Measurements from ENCODE around the gene MZB1.

The MZB1 gene, protein sequence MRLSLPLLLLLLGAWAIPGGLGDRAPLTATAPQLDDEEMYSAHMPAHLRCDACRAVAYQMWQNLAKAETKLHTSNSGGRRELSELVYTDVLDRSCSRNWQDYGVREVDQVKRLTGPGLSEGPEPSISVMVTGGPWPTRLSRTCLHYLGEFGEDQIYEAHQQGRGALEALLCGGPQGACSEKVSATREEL

DNA sequence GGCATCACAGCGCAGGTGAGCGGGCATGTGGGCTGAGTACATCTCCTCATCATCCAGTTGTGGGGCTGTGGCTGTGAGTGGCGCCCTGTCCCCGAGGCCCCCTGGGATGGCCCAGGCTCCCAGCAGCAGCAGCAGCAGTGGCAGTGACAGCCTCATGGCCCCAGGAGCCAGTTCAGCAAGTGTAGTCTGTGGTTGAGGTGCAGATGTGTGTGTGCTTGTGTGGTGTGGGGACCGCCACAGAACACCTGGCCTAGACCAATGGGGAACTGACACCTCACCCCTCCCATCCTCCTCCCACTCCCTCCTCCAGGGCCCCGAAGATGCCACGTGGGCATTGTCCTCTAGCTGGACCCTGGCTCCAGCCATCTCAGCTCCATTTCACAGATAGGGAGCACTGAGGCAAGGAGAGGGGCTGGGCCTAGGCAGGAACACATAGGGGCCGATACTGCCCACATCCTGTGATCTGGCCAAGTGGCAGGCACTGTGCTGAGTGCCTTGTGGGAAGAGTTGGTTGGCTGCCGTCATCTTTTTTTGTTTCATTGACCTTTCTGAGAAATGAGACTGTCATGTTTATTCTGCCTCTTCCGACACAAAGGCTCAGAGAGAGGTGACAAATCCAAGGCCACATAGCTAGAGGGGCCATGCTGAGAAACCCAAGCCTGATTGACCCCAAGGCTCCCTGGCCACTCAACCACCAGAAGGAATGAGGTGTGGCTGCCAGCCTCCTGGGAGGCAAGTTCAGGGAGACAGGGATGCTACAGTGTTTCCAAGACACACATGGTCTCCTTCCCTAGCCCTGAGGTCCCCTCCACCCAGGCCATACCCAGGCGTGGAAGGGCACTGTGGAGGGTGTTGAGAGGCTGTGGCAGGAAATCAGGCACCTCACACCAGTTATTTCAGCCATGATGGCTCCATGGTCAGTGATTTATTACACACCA lies at the start of gene MZB1:
MZB1 (minus strand) TSS at position 213 of the 938 bp plus-strand sequence; CDS start at position 156, 57 bp downstream.
- DNase-seq (ENCODE audit: low read depth) = peak; percentile 24

DNA sequence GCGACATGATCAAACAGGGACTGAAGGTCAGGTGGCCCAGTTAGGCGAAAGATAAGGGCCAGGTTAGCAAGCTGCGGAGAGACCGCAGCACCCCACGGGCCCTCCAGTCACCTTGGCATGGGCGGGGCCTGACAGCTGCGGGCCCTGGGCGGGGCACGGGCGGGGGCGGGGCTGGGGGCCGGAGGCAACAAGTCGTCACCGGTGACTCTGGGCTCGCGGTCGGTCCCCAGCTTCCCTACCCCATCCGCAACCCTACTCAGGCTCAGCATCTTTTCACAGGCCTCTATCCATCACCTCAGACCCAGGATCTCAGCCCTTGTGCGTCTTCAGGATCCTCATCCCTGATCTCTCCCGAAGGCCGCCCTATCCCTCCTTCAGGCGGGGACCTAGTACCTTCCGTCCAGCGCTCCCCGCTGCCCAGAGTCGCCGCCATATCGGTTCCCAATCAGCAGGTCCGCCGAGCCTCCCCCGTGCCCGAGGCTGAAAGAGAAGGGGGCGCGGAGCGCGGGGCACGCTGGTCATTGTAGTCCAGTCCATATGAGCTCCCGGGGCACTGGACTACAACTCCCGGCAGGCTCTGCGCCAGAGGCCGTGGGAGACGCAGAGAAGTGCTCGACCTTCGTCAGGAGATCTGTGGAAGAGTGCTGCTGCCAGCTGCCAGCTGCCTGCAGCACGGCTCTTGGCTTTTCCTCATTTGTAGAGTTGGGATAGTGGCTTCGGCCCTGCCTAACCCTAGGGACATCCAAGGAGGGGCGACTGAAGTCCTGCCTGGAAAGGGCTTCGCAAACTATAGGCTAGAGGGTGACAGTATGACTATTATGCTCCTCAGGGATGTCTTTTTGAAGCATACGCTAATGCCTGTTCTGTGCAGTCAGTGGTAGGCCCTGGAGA lies 49.5 kb upstream of the MZB1 start, which contains the start of gene DNAJC18:
DNAJC18 (minus strand) TSS at position 513 of the 891 bp plus-strand sequence; CDS start at position 433, 80 bp downstream.
- peak; percentile 74 for DNase-seq (ENCODE audit: low read depth)

DNA sequence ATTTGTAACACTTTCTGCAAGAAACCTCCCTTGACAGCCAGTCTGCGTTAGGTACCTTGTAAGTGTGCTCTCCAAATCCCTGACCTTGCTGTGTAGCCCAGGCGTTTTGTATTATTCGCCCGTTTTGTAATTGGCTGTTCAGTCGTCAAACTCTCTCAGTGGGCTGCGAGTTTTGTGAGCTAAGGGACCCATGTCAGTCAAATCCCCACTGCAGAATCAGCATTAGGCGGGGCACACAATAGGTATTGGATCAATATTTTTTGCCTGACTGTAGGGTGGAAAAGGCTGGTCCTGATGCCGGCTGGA lies 48.9 kb upstream of the MZB1 start:
- DNase-seq (ENCODE audit: low read depth) = no peak

DNA sequence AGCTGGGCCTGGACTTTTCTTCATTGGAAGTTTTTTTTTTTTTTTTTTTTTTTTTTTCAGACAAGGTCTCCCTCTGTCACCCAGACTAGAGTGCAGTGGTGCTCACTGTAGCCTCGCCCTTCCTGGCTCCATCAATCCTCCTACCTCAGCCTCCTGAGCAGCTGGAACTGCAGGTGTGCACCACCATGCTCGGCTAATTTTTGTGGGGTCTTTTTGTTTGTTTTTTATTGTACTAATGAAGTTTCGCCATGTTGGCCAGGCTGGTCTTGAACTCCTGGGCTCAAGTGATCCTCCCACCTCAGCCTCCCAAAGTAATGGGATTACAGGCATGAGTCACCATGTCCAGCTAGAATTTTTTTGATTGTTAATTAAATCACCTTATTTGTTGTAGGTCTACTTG lies 46.0 kb upstream of the MZB1 start:
- DNase-seq (ENCODE audit: low read depth) = no peak

DNA sequence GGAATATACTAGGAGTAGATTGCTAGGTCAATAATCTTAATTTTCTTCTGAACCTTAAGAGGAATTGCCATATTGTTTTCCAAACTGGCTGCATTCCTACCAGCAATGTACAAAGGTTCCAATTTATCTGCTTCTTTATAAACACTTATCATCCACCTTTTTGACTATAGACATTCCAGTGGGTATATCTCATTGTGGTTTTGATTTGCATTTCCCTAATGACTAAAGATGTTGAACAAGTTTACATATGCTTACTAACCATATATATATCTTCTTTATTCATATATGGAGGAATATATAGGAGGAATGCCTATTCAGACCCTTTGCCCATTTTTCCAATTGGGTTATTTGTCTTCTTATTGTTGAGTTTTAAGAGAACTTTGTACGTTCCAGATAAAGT lies 42.0 kb upstream of the MZB1 start:
- DNase-seq (ENCODE audit: low read depth) = no peak

DNA sequence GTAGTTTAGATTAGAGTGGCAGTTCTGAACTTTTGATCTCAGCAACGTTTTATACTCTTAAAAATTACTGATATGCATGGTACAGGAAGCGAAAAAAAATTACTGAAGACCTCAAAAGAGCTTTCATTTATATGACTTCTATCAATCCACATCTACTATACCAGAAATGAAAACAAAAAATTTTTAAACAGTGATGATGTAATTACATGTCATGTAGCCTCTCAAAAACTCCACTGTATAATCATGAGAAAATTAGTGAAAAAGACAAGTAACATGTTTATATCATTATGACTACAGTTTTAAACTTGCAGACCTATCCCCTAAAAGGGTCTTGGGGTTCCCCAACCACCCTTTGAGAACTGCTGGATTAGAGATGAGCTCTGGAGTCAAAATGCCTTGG lies 40.3 kb upstream of the MZB1 start:
- DNase-seq (ENCODE audit: low read depth) = no peak

DNA sequence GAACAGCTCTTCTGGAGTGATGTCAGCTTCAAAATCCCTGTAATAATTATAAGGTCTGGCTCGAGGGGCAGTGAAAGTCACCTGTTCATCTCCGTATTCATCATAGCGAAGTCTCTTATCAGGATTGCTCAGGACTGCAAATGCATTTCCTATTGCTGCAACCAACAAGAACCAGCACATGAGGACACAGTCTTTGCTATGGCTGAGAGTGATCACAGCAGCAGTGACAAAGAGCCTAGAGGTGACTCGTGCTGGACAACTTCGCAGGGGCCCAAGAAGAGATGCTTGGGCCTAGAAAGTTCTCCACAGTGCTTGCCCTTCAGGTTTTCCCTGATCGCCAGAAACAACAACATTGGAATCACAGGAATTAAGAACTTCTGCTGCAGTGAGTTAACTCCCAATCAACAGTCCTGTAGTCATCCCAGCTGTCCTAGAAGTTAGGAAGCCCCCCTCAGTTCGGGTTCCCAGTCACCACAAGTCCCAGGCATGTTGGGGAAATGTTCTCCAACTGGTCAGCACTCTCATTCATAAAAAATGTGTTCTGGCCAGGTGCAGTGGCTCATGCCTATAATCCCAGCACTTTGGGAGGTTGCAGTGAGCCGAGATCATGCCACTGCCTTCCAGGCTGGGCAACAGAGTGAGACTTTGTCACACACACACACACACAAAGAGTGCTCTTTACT lies 36.6 kb upstream of the MZB1 start:
- DNase-seq (ENCODE audit: low read depth) = no peak

DNA sequence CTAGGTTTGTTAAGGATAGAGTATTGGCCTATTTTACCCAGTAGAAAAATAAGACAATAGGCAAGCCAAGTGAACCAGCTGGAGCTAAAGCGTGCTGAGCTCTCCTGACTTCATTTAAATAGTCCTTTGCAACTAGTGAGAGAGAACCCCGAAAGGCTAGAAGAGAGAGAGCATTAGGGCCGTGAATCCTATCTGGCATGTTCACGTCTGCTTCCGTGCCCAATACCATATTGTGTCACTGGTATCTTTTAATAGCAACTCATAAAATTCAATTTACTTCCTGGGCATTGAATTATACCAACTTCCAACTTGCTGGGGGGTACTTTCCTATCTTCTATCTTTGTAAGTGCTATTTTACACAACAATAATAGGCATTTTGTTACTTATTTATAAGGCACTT lies 35.8 kb upstream of the MZB1 start:
- no peak for DNase-seq (ENCODE audit: low read depth)

DNA sequence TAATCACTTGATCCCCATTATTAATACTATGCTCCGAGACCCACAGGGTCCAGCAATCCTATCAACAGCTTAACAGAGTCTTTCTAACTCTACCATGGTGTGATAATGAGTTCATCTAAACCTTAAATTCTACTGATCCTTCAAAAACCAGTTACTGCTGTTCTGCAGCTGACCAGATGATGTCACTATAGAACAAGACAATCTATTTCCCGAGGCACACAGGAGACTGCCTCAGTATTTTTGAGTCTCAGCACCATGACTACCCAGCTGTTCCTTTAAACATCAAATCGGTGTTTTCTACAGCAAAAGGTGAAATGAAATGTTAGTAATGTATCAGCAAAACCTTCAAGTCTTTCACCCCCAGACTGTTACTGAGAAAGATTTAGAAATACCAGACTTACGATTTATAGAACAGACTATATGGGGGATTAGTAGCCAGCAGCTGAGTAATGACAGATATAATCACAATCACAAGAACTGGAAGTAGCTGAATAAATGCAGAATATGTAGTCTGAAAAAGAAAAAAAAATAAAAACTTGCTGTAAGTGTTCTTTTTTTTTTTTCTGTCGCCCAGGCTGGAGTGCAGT lies 32.7 kb upstream of the MZB1 start:
- no peak for DNase-seq (ENCODE audit: low read depth)

DNA sequence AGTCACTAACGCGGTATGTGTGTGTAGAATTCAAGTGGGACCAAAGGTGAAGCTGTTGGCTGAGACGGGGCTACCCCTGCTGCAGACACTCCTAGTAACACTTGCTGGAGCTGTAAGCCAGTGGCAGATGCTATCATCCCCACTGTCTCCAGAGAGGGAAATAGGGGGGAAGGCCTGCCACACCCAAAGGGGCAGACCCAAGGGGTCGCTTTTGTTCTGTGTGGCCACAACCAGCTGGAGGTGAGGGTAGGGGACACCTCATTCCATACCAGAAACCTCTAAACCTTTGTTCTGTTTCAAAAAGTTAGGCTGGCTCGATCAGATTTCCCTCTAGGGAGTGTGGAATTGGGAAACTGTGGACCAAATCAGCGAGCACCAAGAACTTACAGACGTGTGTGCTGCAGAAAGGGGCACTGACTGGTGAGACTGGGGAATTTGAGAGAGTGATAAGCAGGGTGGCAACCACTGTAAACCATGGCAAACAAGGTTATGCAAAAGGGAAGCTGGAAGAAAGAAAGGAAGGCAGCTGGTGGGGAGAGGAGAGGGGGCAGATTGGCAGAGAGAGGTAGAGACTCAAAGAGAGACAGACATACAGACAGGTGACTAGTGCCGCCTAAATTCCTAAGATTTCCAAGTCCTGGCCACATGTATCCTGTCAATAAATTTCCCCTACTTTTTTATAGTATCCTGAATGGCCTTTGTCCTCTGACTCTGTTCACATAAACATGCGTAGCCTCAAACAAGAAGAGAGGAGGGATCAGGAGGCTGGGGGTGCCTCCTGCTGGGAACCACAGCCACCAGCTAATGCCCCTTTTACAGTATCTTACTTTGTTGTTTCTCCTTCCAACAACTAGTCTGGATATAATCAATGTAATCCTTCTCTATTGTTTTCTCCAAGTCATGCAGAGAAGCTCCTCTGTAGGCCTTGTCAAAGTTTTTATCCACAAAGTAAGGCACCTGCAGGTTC lies 29.8 kb upstream of the MZB1 start:
- DNase-seq (ENCODE audit: low read depth) = no peak

DNA sequence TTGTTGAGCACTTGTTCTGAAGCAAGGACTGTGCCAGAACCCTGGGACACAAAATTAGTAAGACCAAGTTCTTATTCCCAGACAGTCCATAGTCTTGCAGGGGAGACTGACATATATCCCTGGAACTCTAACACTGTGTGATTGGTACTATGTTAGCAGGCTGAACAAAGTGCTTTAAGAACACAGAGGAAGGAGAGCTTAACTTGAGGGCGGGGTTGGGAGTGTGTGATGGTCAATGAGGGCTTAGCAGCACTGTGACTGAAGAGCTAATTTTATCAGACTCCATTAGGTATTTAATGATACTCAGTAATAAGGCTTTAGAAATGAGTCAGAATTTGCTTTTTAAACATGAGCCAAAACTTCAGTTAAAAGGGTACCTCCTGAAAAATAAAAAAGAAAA lies 29.1 kb upstream of the MZB1 start:
- DNase-seq (ENCODE audit: low read depth) = no peak

DNA sequence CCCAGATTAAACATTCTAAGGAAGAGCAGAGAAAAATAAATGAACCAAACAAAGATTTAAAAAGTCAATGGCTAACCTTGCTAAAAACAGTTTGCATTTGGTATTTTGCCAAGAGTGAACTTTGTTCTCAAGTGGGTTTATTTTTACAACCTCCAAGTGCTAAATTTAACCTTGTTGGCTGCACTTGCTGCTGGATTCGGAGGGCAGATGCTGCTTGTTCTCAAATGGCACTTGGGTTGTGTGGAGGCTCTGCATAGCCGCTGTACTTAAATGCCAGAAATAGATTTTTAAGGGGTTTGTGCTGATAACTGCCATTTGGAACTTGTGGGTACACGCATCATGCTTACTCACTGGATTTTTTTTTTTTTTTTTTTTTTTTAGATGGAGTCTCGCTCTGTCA lies 27.5 kb upstream of the MZB1 start:
- no peak for DNase-seq (ENCODE audit: low read depth)

DNA sequence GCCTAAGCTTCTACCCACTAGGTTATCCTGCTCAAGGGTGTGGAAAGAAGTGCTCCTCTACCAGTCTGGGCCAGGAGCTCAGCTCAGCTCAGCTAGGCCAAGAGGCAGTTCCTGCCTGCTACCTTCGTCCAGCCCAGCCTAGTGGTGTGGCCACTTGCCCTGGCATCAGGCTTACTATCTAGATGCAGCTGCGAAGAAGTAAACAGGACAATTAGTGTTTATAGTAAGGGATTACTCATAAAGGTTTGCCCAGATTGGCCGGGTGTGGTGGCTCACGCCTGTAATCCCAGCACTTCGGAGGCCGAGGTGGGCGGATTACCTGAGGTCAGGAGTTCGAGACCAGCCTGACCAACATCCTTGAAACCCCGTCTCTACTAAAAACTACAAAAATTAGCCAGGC lies 26.9 kb upstream of the MZB1 start:
- DNase-seq (ENCODE audit: low read depth) = no peak

DNA sequence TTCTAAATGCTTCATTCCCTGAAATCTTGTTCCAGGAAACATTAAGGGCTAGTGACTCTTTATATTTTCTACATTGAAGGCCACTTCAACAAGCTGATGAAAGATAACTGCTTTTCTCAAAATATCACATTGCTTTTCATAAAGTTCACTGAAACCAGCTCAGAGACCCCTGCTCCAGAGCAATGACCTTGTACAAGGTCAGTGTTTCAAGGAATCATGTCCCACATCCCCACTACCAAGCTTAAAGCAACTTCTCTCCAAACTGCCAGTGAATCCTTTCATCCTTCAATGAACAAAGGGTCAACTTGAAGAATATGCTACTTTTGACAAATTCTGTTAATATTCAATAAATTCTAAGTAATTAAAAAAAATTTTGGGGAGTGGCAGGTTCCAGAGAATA lies 26.2 kb upstream of the MZB1 start:
- no peak for DNase-seq (ENCODE audit: low read depth)

DNA sequence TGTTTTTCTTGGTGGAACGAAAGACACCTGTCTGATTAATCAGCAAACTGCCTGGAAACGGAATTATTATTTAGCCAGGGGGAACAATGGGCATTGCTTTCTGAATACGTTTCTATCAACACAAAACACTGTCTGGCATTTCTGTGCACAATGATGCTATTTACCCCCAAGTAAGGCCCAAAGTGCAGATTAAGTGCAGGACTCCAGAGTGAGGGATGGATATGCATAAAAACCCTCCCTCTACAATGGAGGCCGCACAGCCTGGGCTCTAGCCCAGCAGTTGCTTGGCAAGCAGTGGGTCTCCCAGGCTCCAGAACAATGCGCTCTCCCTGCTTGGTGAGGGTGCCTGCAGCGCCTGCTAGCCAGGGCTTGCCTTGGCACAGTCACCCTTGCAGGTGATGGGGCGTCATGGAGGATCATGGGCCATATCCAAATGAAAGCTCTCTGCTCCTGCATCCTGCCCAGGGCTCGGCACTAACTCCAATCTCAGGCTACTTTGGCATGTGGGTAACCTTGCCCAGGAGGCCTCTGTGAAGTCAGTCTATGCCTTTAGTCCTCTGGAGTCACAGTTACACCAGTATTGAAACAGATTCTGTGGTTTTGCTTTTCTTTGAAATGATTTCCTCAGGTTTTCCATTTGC lies 25.6 kb upstream of the MZB1 start:
- DNase-seq (ENCODE audit: low read depth) = no peak

DNA sequence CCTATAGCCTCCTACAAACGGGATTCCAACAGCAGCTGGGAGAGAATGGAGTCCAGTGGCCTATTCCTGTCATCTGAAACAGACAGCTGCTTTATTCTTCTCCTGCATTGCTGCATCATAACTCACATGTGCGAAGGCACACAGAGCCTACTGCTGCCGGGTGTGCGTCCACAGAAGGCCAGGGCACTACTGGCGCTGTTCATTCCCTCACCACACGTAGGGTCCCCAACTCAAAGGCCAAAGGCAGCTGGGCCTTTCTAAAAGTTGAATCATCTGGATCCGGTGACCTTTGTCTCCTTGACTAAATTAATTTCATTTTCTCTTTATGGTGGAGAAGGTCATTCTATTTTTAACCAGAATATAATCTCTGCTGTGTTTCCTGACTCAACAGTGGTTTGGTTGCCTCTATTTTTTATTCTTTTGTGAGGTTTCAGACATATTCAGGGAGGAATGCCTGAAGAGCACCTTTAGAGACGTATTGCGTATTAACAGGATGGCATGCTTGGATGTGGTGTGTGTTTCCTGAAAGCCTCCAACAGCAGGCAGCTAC lies 24.9 kb upstream of the MZB1 start:
- DNase-seq (ENCODE audit: low read depth) = no peak

DNA sequence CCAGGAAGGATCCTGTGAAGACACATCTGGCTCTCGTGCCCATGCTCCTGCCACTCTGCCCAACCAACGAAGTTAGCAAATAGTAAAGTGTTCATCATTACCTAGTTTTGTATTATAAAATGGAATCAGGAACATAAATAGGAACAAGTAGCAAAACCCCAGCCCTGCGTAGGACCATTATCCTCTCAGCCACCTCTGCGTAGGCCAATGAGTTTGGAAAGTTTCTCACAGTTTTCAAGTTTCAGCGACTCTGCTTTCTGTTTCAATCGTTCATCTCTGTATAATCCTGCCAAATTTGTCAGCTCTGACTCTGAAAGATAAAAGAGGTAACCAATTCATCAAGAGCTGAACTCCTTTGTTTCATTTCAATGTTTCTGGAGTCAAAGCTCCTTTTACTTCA lies 24.2 kb upstream of the MZB1 start:
- DNase-seq (ENCODE audit: low read depth) = no peak

DNA sequence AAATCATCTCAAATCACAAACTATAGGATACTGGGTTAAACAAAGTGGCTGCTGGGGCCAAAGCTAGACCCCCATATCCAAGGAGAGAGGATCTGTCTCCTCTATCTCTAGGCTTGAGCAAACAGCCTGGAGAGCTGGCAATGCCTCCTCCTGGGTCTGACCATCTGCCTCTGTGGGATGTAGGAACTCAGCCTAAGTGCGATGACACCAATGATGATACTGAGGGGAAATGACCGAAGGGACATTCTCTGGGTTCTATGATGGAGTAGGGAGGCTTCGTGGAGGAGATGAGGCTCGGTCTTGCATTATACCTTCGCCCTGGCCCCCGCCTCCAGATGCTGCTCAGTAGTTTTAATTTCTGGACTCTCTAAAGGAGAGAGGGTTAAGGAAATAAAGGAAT lies 23.4 kb upstream of the MZB1 start:
- DNase-seq (ENCODE audit: low read depth) = no peak

DNA sequence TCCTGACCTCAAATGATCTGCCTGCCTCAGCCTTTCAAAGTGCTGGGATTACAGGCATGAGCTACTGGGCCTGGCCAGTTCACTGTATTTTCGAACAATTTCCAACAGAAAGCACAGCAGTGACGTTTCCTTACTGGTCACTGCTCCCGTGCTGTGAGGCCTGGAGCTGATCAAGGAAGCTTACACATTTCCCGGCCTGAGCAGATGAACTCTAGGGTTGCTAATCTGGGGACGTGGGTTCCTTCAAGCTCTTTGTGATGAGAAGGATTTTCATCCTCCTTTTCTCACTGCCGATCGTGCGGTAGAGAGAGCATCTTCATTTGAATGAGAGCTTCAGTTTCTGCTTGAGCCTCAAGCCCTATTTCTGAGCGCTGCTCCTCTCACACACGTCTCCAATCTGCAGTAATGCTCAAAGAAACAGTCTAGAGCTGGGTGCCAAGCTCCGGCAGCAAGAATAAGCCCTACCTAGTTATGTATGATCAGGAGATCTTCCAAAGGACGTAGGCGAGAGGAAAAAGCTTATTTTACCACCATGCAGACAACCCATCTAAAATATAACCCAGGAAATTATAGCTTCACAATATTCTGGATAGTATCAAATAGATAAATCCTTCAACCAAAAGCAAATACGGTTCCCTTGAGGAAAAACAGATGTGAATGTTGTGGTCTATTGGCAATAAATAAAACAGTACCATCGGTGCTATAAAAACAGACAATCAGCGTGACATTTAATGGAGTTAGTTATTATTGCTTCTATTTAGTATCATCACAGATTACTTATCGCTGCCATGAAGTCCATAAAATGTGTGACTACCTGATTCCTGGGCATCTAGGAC lies 21.5 kb upstream of the MZB1 start:
- no peak for DNase-seq (ENCODE audit: low read depth)

Measured in stimulated activated CD8-positive, alpha-beta memory T cell treated with anti-CD3 and anti-CD28 coated beads, Interleukin-15, amount 100 ng/mL, for 24 hours (primary cell).